ENCODE data around the gene SMOC1. TPM values are rescaled to one million over a fixed set of nuclear protein-coding genes. Genes with fewer than 3 reads are reported as not detected.

The SMOC1 gene
- total RNA-seq, 1 donor from 2014 or later, result 0.49 TPM

GRCh38 chr14:70006699-70007098 is 127.5 kb downstream of the SMOC1 start:
- peaks cover 1% of the 10 kb centered on the region for H3K9me3 Mint-ChIP-seq (ENCODE audit: unreplicated experiment)
- no peaks in the 10 kb centered on the region for H3K36me3 Mint-ChIP-seq (ENCODE audit: unreplicated experiment)
- no peak for DNase-seq
- TF ChIP-seq CTCF (IDR thresholded peaks at IDR 0.05; ENCODE audit: partially characterized antibody, unreplicated experiment), result no peak
- no peaks in the 10 kb centered on the region for H3K27me3 Mint-ChIP-seq (ENCODE audit: unreplicated experiment)
- H3K27ac Mint-ChIP-seq (ENCODE audit: unreplicated experiment), result no peak overlapping the region
- H3K4me1 Mint-ChIP-seq (ENCODE audit: low read depth, unreplicated experiment), result no peaks in the 10 kb centered on the region
- no peak overlapping the region for H3K4me3 Mint-ChIP-seq (ENCODE audit: unreplicated experiment)

GRCh38 chr14:70008284-70009262 is 129.4 kb downstream of the SMOC1 start:
- Mint-ChIP-seq H3K36me3 (ENCODE audit: unreplicated experiment) (no peaks in the 10 kb centered on the region), H3K27ac (ENCODE audit: unreplicated experiment) (no peak overlapping the region), H3K4me1 (ENCODE audit: low read depth, unreplicated experiment) (no peaks in the 10 kb centered on the region), H3K27me3 (ENCODE audit: unreplicated experiment) (no peaks in the 10 kb centered on the region), H3K4me3 (ENCODE audit: unreplicated experiment) (no peak overlapping the region), H3K9me3 (ENCODE audit: unreplicated experiment) (peaks cover 2% of the 10 kb centered on the region)
- DNase-seq, result no peak
- TF ChIP-seq CTCF (IDR thresholded peaks at IDR 0.05; ENCODE audit: partially characterized antibody, unreplicated experiment), result no peak

- Mint-ChIP-seq H3K4me3 (ENCODE audit: unreplicated experiment) (no peak overlapping the region), H3K4me1 (ENCODE audit: low read depth, unreplicated experiment) (no peaks in the 10 kb centered on the region), H3K27me3 (ENCODE audit: unreplicated experiment) (peaks cover 2% of the 10 kb centered on the region), H3K9me3 (ENCODE audit: unreplicated experiment) (peaks cover 2% of the 10 kb centered on the region), H3K36me3 (ENCODE audit: unreplicated experiment) (no peaks in the 10 kb centered on the region), H3K27ac (ENCODE audit: unreplicated experiment) (no peak overlapping the region)
- no peak for TF ChIP-seq CTCF (IDR thresholded peaks at IDR 0.05; ENCODE audit: partially characterized antibody, unreplicated experiment)
- DNase-seq, result no peak
These were observed 130.7 kb downstream of the SMOC1 start for GRCh38 chr14:70009961-70010360.

- Mint-ChIP-seq H3K4me1 (ENCODE audit: low read depth, unreplicated experiment) (no peaks in the 10 kb centered on the region), H3K4me3 (ENCODE audit: unreplicated experiment) (no peak overlapping the region)
These were observed 131.9 kb downstream of the SMOC1 start for GRCh38 chr14:70011098-70011497.

More at GRCh38 chr14:70011098-70011497, 131.9 kb downstream of the SMOC1 start:
- no peak for DNase-seq
- Mint-ChIP-seq H3K27me3 (ENCODE audit: unreplicated experiment) (peaks cover 2% of the 10 kb centered on the region), H3K27ac (ENCODE audit: unreplicated experiment) (no peak overlapping the region), H3K9me3 (ENCODE audit: unreplicated experiment) (peaks cover 2% of the 10 kb centered on the region), H3K36me3 (ENCODE audit: unreplicated experiment) (no peaks in the 10 kb centered on the region)
- TF ChIP-seq CTCF (IDR thresholded peaks at IDR 0.05; ENCODE audit: partially characterized antibody, unreplicated experiment), result no peak
